ENCODE results near the gene SUSD4.

Gene SUSD4

GRCh38 chr1:223350361-223350908, 13.5 kb downstream of the SUSD4 start:
- Histone ChIP-seq H3K27ac (ENCODE audit: poor library complexity, severe bottlenecking) (no peak overlapping the region), H3K27me3 (ENCODE audit: insufficient read depth, poor library complexity, severe bottlenecking) (no peaks in the 10 kb centered on the region), H3K4me1 (ENCODE audit: insufficient read depth, poor library complexity, severe bottlenecking) (no peaks in the 10 kb centered on the region), H3K4me3 (ENCODE audit: severe bottlenecking) (no peak overlapping the region), H3K36me3 (ENCODE audit: low read depth) (no peaks in the 10 kb centered on the region), H3K9me3 (ENCODE audit: severe bottlenecking) (no peaks in the 10 kb centered on the region)
- ATAC-seq (ENCODE audit: low read depth) (no peak), DNase-seq (ENCODE audit: low spot score) (no peak)
- TF ChIP-seq, protein P1, sequence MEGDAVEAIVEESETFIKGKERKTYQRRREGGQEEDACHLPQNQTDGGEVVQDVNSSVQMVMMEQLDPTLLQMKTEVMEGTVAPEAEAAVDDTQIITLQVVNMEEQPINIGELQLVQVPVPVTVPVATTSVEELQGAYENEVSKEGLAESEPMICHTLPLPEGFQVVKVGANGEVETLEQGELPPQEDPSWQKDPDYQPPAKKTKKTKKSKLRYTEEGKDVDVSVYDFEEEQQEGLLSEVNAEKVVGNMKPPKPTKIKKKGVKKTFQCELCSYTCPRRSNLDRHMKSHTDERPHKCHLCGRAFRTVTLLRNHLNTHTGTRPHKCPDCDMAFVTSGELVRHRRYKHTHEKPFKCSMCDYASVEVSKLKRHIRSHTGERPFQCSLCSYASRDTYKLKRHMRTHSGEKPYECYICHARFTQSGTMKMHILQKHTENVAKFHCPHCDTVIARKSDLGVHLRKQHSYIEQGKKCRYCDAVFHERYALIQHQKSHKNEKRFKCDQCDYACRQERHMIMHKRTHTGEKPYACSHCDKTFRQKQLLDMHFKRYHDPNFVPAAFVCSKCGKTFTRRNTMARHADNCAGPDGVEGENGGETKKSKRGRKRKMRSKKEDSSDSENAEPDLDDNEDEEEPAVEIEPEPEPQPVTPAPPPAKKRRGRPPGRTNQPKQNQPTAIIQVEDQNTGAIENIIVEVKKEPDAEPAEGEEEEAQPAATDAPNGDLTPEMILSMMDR (IDR thresholded peaks at IDR 0.05; ENCODE audit: poor library complexity, severe bottlenecking), result no peak

GRCh38 chr1:223349241-223349640, 14.7 kb downstream of the SUSD4 start:
- TF ChIP-seq, protein P1 (IDR thresholded peaks at IDR 0.05; ENCODE audit: poor library complexity, severe bottlenecking), result no peak
- no peaks in the 10 kb centered on the region for H3K9me3 ChIP-seq (ENCODE audit: severe bottlenecking)
- no peak overlapping the region for H3K27ac ChIP-seq (ENCODE audit: poor library complexity, severe bottlenecking)
- DNase-seq (ENCODE audit: low spot score), result no peak
- H3K27me3 ChIP-seq (ENCODE audit: insufficient read depth, poor library complexity, severe bottlenecking), result no peaks in the 10 kb centered on the region
- no peak for ATAC-seq (ENCODE audit: low read depth)
- H3K4me3 ChIP-seq (ENCODE audit: severe bottlenecking), result no peak overlapping the region
- no peaks in the 10 kb centered on the region for H3K4me1 ChIP-seq (ENCODE audit: insufficient read depth, poor library complexity, severe bottlenecking)
- H3K36me3 ChIP-seq (ENCODE audit: low read depth), result no peaks in the 10 kb centered on the region

GRCh38 chr1:223348439-223348838, 15.5 kb downstream of the SUSD4 start:
- H3K27me3 ChIP-seq (ENCODE audit: insufficient read depth, poor library complexity, severe bottlenecking), result no peaks in the 10 kb centered on the region
- DNase-seq (ENCODE audit: low spot score) (no peak), ATAC-seq (ENCODE audit: low read depth) (no peak)
- TF ChIP-seq, protein P1 (IDR thresholded peaks at IDR 0.05; ENCODE audit: poor library complexity, severe bottlenecking), result no peak
- H3K36me3 ChIP-seq (ENCODE audit: low read depth), result no peaks in the 10 kb centered on the region
- H3K4me3 ChIP-seq (ENCODE audit: severe bottlenecking), result no peak overlapping the region
- no peaks in the 10 kb centered on the region for H3K9me3 ChIP-seq (ENCODE audit: severe bottlenecking)
- H3K4me1 ChIP-seq (ENCODE audit: insufficient read depth, poor library complexity, severe bottlenecking), result no peaks in the 10 kb centered on the region
- H3K27ac ChIP-seq (ENCODE audit: poor library complexity, severe bottlenecking), result no peak overlapping the region

- no peak overlapping the region for H3K4me3 ChIP-seq (ENCODE audit: severe bottlenecking)
- ATAC-seq (ENCODE audit: low read depth), result no peak
- TF ChIP-seq, protein P1 (IDR thresholded peaks at IDR 0.05; ENCODE audit: poor library complexity, severe bottlenecking), result no peak
- no peaks in the 10 kb centered on the region for H3K36me3 ChIP-seq (ENCODE audit: low read depth)
- H3K9me3 ChIP-seq (ENCODE audit: severe bottlenecking), result no peaks in the 10 kb centered on the region
- no peak overlapping the region for H3K27ac ChIP-seq (ENCODE audit: poor library complexity, severe bottlenecking)
- no peak for DNase-seq (ENCODE audit: low spot score)
- H3K27me3 ChIP-seq (ENCODE audit: insufficient read depth, poor library complexity, severe bottlenecking), result no peaks in the 10 kb centered on the region
- no peaks in the 10 kb centered on the region for H3K4me1 ChIP-seq (ENCODE audit: insufficient read depth, poor library complexity, severe bottlenecking)
Measured at GRCh38 chr1:223347583-223347982, 16.4 kb downstream of the SUSD4 start.

GRCh38 chr1:223346311-223346710, 17.7 kb downstream of the SUSD4 start:
- Histone ChIP-seq H3K27ac (ENCODE audit: poor library complexity, severe bottlenecking) (no peak overlapping the region), H3K36me3 (ENCODE audit: low read depth) (no peaks in the 10 kb centered on the region), H3K9me3 (ENCODE audit: severe bottlenecking) (no peaks in the 10 kb centered on the region), H3K4me1 (ENCODE audit: insufficient read depth, poor library complexity, severe bottlenecking) (no peaks in the 10 kb centered on the region), H3K27me3 (ENCODE audit: insufficient read depth, poor library complexity, severe bottlenecking) (no peaks in the 10 kb centered on the region), H3K4me3 (ENCODE audit: severe bottlenecking) (no peak overlapping the region)
- no peak for ATAC-seq (ENCODE audit: low read depth)
- TF ChIP-seq, protein P1 (IDR thresholded peaks at IDR 0.05; ENCODE audit: poor library complexity, severe bottlenecking), result no peak
- DNase-seq (ENCODE audit: low spot score), result no peak
